PFSK-1 (cell line): ENCODE measurements around the gene PGLYRP3.

ENCODE experiments used
- FOXP2 ChIP-seq: optimal IDR thresholded peaks from 2 replicates; pipeline ENCODE3; 2011; ENCODE audit warnings: borderline replicate concordance, control low read depth, inconsistent platforms; ENCODE audit not compliant: insufficient read depth; ENCODE audit errors: extremely low read length, extremely low read depth
- POLR2AphosphoS5 ChIP-seq: IDR thresholded peaks from 2 replicates; pipeline ENCODE4 v1.6.1; 2012; ENCODE audit warnings: low read depth, mild to moderate bottlenecking, control low read depth, low read length, moderate library complexity
- SIN3A ChIP-seq: IDR thresholded peaks from 2 replicates; pipeline ENCODE4 v1.6.1; 2012; ENCODE audit warnings: mild to moderate bottlenecking, low read length, moderate library complexity, borderline replicate concordance; ENCODE audit not compliant: insufficient read depth
- TAF1 ChIP-seq: IDR thresholded peaks from 2 replicates; pipeline ENCODE4 v1.6.1; 2012; ENCODE audit warnings: low read length, control low read depth, borderline replicate concordance; ENCODE audit not compliant: insufficient read depth
- TF ChIP-seq, protein P1 (sequence below), 2 experiments: IDR thresholded peaks; 2 replicates each; pipeline versions ENCODE4 v1.6.1 to v1.8.0; 2011 to 2012; ENCODE audit warnings: low read depth in 2 of 2, low read length in 2 of 2, control low read depth in 1 of 2, inconsistent platforms in 1 of 2, mild to moderate bottlenecking in 1 of 2, moderate library complexity in 1 of 2; ENCODE audit not compliant: insufficient read depth in 1 of 2

The PGLYRP3 gene

DNA sequence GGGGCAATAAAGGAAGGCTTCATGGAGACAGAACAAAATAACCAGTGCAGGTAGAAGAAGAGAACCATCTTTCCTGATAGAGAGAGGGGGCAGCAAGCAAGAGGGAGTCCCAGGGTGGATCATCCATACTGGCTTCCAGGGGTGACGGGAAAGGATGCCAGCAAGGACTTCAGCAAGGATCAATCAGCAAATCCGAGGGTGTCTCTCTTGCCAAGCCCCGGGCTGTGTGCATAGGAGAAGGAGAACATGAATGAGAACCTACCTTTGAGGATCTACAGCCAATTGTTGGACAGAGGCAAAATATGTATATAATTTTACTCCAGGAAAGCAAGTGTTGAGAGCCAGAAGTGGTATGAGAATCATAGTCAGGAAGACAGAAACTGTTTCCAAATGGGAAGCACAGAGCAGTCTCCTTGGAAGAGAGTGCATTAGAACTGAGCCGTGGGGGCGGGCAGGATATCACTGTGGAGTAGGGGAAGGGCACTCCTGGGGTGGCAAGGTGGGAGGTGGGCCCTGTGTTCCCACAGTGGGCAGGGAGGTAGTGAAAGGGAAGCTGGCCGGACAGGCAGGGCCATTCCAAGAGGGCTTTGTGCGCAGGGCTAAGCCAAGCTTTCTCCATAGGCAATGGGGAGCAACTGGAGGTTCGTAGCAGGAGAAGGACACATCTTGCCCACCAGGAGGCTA is 43.8 kb upstream of the PGLYRP3 start:
- TF ChIP-seq SIN3A = no peak
- TF ChIP-seq FOXP2 = no peak
- TF ChIP-seq, protein P1, sequence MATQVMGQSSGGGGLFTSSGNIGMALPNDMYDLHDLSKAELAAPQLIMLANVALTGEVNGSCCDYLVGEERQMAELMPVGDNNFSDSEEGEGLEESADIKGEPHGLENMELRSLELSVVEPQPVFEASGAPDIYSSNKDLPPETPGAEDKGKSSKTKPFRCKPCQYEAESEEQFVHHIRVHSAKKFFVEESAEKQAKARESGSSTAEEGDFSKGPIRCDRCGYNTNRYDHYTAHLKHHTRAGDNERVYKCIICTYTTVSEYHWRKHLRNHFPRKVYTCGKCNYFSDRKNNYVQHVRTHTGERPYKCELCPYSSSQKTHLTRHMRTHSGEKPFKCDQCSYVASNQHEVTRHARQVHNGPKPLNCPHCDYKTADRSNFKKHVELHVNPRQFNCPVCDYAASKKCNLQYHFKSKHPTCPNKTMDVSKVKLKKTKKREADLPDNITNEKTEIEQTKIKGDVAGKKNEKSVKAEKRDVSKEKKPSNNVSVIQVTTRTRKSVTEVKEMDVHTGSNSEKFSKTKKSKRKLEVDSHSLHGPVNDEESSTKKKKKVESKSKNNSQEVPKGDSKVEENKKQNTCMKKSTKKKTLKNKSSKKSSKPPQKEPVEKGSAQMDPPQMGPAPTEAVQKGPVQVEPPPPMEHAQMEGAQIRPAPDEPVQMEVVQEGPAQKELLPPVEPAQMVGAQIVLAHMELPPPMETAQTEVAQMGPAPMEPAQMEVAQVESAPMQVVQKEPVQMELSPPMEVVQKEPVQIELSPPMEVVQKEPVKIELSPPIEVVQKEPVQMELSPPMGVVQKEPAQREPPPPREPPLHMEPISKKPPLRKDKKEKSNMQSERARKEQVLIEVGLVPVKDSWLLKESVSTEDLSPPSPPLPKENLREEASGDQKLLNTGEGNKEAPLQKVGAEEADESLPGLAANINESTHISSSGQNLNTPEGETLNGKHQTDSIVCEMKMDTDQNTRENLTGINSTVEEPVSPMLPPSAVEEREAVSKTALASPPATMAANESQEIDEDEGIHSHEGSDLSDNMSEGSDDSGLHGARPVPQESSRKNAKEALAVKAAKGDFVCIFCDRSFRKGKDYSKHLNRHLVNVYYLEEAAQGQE (IDR thresholded peaks at IDR 0.05; ENCODE audit: insufficient read depth in 1 of 2, low read depth in 2 of 2, low read length in 2 of 2) = no peak
- TF ChIP-seq TAF1 = no peak
- TF ChIP-seq POLR2AphosphoS5 = no peak

DNA sequence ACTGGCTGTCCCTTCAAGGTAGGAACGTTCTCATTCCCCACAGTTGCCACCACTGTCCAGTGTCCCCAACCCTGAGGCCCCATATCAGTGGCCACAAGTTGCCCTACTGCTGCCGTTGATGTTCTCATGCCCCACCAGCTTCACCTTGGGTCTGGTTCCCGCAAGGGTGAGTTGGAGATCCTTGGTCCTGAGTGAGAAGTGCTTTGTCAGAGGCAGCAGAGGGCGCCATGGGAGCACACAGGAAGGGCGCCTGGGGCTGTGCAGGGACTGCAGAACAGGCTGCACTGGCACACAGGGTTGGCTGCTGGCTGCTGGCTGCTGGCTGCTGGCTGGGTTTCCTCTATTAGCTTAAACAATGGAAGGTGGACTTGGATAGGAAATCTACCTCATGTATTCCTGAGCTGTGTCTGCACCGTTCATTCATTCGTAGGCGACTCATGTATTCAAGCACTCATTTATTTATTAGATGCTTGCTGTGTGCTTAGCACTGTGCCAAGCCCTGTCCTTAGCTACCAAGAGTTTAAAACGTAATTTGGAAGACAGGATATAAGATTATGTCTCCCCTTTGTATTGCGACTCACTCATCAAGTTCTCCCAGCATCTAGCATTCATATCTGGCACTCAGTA is 42.8 kb upstream of the PGLYRP3 start:
- TF ChIP-seq TAF1 = no peak
- TF ChIP-seq, protein P1 (IDR thresholded peaks at IDR 0.05; ENCODE audit: insufficient read depth in 1 of 2, low read depth in 2 of 2, low read length in 2 of 2) = no peak
- TF ChIP-seq POLR2AphosphoS5 = no peak
- no peak for TF ChIP-seq SIN3A
- TF ChIP-seq FOXP2 = no peak

DNA sequence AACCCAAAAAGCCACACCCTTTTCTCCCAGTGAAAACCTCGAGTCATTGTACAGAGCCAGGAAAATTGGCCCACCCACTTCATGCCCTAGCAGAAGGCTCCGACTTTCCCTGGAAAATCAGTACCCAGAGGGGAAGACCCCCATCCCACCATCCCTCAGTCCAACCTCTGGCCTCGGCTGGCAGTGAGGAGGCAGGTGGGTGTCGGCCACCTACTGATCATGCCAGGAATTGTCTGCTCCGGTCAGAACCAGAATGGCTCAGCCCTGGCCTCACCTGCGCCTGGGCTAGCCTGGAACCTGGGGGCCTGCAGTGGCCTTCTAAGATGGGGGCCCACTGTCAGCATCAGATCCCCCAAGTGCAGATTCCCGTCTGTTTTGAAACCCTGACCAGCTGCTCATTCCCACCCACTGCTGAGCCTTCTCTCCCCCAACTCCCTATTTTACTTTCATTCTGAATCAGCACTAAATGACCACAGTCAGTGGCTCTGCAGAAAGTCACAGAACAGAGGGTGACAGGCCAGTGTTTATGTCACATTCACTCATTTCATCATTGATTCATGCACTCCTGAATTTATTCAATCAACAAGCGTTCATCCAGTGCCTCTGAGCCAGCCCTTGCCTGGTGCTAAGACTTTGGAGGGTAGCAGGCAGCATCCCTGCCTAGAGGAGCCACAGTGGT is 41.9 kb upstream of the PGLYRP3 start:
- TF ChIP-seq TAF1 (no peak), FOXP2 (no peak)

DNA sequence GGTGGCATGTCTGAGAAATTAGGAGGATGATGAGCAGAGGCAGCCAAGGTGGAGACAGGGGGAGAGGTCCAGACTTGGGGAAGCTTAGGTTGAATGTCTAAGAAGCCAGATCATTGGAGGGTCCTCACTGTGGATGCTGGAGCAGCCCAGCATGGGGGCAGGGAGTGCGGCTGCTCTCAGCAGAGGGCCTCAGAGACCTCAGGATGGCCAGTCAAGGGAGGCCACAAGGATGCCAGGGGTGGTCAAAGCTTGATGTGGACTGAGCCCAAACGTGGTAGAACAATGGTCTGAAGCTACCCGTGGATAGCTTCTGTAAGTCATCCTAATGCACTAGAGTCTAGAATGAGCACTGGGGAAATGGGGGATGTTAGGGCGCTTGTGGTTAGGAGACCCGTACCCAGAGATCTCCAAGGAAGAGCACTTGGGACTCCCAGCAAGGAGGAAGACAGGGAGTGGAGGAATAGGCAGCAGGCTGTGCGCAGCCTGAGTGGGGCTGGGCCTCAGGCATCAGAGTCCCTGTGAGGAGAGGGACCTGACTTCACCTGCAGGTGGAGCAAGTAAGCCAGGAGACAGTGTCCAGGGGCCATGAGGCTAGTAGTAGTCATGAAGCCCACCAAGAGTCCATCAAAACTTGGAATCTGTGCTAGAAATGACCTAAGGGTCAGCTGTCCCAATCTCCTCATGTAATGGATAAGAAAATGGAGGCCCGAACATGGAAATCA is 40.6 kb upstream of the PGLYRP3 start:
- TF ChIP-seq TAF1 (no peak), POLR2AphosphoS5 (no peak), SIN3A (no peak)
- TF ChIP-seq, protein P1 (IDR thresholded peaks at IDR 0.05; ENCODE audit: insufficient read depth in 1 of 2, low read depth in 2 of 2, low read length in 2 of 2) = no peak

DNA sequence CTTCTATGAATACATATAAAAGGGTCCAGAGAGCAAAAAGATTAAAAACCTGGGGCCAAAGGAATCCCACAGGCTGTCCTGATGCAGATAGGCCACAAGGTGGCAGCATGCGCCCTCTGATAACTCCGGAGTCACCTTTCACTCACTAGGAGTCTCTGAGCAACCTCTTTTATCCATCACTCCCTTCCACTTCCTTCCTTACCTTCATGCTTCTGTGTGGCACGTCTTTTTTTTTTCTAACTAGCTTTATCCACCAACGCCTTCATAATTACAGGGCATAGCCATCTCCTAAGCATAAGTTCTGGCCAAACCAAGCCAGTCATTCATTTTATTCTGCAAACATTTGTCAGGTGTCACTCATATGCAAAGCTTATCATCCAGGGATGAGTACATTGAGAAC is 39.8 kb upstream of the PGLYRP3 start:
- TF ChIP-seq FOXP2 (no peak), POLR2AphosphoS5 (no peak), TAF1 (no peak), SIN3A (no peak)
- TF ChIP-seq, protein P1 (IDR thresholded peaks at IDR 0.05; ENCODE audit: insufficient read depth in 1 of 2, low read depth in 2 of 2, low read length in 2 of 2) = no peak
